Naive thymus-derived CD4-positive, alpha-beta T cell (primary cell): ENCODE results near the gene NFIC. TPM values are rescaled to one million over a fixed set of nuclear protein-coding genes. Genes with fewer than 3 reads are reported as not detected.
"Not testable (repeated sequence)": the region's sequence is repeated elsewhere in the genome, so short reads cannot be mapped to it uniquely, and the experiment has no call there.

Source experiments
- ATAC-seq: fragments of 150-1000 bp; cut with Tn5 transposase; 2 replicates; pipeline ENCODE4 v1.10.0; 2021; ENCODE audit warnings: mild to moderate bottlenecking, moderate library complexity
- CTCF ChIA-PET: fragments of 350-600 bp; sonication (Branson Sonifier 250); formaldehyde crosslinking; loops from one replicate; lab custom pipeline; 2021; ENCODE audit warnings: antibody characterized with exemption; lab: Charles Lee
- POLR2A ChIA-PET: fragments of 350-600 bp; sonication (Branson Sonifier 250); formaldehyde crosslinking; loops from one replicate; lab custom pipeline; 2021; ENCODE audit warnings: antibody characterized with exemption, inconsistent platforms; lab: Charles Lee
- DNase-seq, 9 donors: peaks; one replicate each; pipeline versions ENCODE4 v3.0.0 to v3.0.0-alpha.2; 2020 to 2022; ENCODE audit warnings: mixed read lengths in 1 of 9
- H3K27ac ChIP-seq: one replicate; pipeline ENCODE4 v1.7.0; 2013; ENCODE audit warnings: mild to moderate bottlenecking, low read depth, low read length, moderate library complexity
- H3K27me3 ChIP-seq, 2 donors: one replicate each; pipeline ENCODE4 v1.7.0; 2013; ENCODE audit warnings: low read length in 2 of 2, mild to moderate bottlenecking in 2 of 2, moderate library complexity in 2 of 2; ENCODE audit not compliant: control insufficient read depth in 2 of 2, insufficient read depth in 2 of 2
- H3K36me3 ChIP-seq, 3 experiments: 1 replicate in 2 of 3; 2 replicates in 1 of 3; pipeline ENCODE4 v1.7.0; 2013; ENCODE audit warnings: low read length in 3 of 3, mild to moderate bottlenecking in 3 of 3, moderate library complexity in 1 of 3; ENCODE audit not compliant: insufficient read depth in 3 of 3, control insufficient read depth in 2 of 3
- H3K4me1 ChIP-seq, 2 donors: one replicate each; pipeline ENCODE4 v1.7.0; 2013; ENCODE audit warnings: low read length in 2 of 2, mild to moderate bottlenecking in 2 of 2, moderate library complexity in 1 of 2; ENCODE audit not compliant: control insufficient read depth in 2 of 2, insufficient read depth in 2 of 2
- H3K4me3 ChIP-seq: 2 replicates; pipeline ENCODE4 v1.7.0; 2013; ENCODE audit warnings: mild to moderate bottlenecking, low read length
- H3K9me3 ChIP-seq, 3 experiments: 1 replicate in 2 of 3; 2 replicates in 1 of 3; pipeline ENCODE4 v1.7.0; 2013; ENCODE audit warnings: low read length in 3 of 3; ENCODE audit not compliant: control insufficient read depth in 2 of 3
- H3K27ac Mint-ChIP-seq, 9 donors: one replicate each; pipeline ENCODE4 v1.8.0; 2020 to 2022; ENCODE audit warnings: mixed read lengths in 9 of 9, mild to moderate bottlenecking in 8 of 9, moderate library complexity in 5 of 9, inconsistent platforms in 2 of 9
- H3K27me3 Mint-ChIP-seq, 5 donors: one replicate each; pipeline ENCODE4 v1.8.0; 2021 to 2022; ENCODE audit warnings: mixed read lengths in 5 of 5, mild to moderate bottlenecking in 1 of 5
- H3K36me3 Mint-ChIP-seq, 5 donors: one replicate each; pipeline ENCODE4 v1.8.0; 2020 to 2022; ENCODE audit warnings: mixed read lengths in 5 of 5, mild to moderate bottlenecking in 3 of 5, inconsistent platforms in 1 of 5
- H3K4me1 Mint-ChIP-seq, 7 donors: one replicate each; pipeline ENCODE4 v1.8.0; 2020 to 2022; ENCODE audit warnings: mixed read lengths in 7 of 7, mild to moderate bottlenecking in 3 of 7, inconsistent platforms in 1 of 7
- H3K4me3 Mint-ChIP-seq, 10 donors: one replicate each; pipeline ENCODE4 v1.8.0; 2020 to 2022; ENCODE audit warnings: mild to moderate bottlenecking in 10 of 10, mixed read lengths in 10 of 10, moderate library complexity in 6 of 10, inconsistent platforms in 2 of 10
- H3K9me3 Mint-ChIP-seq, 11 donors: one replicate each; pipeline ENCODE4 v1.8.0; 2020 to 2022; ENCODE audit warnings: mixed read lengths in 11 of 11, mild to moderate bottlenecking in 4 of 11, inconsistent platforms in 1 of 11, moderate library complexity in 1 of 11
- intact Hi-C, 2 donors: fragments of 100-400 bp; cut with micrococcal nuclease; formaldehyde crosslinking; loops; one replicate each; pipeline ENCODE4 v1.15.1; 2023
- polyA plus RNA-seq, 2 donors: library from polyadenylated mRNA; unstranded; fragments of 300-500 nt; fragmentation: Illumina TruSeq; gene quantifications; one replicate each; pipeline ENCODE4 v1.2.3, GENCODE V29; 2021
- total RNA-seq, 6 experiments: library from RNA in 5 of 6; stranded (reverse) in 5 of 6; gene quantifications; 1 replicate in 5 of 6; 2 replicates in 1 of 6; pipeline ENCODE4 v1.2.3 and lab custom pipeline; 2021 to 2026

The NFIC gene
- total and polyA plus RNA-seq, 7 experiments from 2014 or later = 12.2 to 35.2 (median 31.1) TPM

DNA sequence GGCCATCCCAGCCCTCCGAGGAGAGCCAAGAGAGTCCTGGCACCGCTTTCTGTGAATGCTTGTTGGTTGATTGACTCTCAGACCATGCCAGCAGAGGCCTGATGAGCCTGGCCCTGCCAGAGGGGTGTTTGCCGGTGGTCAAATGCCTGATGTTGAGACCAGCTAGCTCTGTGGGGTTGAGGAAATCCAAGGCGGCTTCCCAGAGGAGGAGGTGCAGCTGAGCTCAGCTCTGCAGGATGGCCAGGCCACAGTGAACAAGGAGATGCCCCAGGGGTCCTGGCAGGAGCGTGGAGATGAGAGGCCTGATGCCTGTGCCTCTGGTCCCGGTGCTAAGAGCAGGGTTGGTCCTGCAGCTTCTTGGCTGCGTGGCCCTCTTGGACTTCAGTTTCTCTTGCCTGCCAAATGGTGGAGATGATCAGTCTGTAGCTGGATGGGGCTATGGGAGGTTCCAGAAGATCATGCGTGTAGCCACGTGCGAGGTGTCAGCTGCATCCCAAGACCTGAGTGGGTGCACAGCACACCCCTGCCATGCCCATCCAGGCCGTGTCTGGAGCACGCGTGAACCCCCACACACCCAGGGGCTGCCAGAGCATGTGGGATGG, 16.8 kb downstream of the NFIC start:
- DNase-seq (no peak), ATAC-seq (no peak)
- H3K27ac Mint-ChIP-seq = peak overlapping the region in 3 of 9 donors; percentile 8 to 54 (median 51)
- no peak overlapping the region for H3K4me3 Mint-ChIP-seq
- intact Hi-C loops = no loop called here
- Histone ChIP-seq H3K9me3 (no peaks in the 10 kb centered on the region), H3K27ac (no peak overlapping the region), H3K27me3 (no peaks in the 10 kb centered on the region), H3K4me1 (no peaks in the 10 kb centered on the region), H3K36me3 (peaks cover 0 to 22% (median 0%) of the 10 kb centered on the region in 3 experiments), H3K4me3 (no peak overlapping the region)
- peaks cover 0 to 12% (median 6%) of the 10 kb centered on the region in 5 donors for H3K36me3 Mint-ChIP-seq
- no peaks in the 10 kb centered on the region for H3K27me3 Mint-ChIP-seq
- no peaks in the 10 kb centered on the region for H3K9me3 Mint-ChIP-seq
- ChIA-PET CTCF (interaction anchor here (0.7 to 0.8 kb wide), 2 partner anchors 100 to 102 kb away, joined by 3 to 4 read pairs; partner anchors contain the start of gene SMIM44), POLR2A (no interaction called here)
- peaks cover 4 to 23% (median 12%) of the 10 kb centered on the region in 7 donors for H3K4me1 Mint-ChIP-seq

DNA sequence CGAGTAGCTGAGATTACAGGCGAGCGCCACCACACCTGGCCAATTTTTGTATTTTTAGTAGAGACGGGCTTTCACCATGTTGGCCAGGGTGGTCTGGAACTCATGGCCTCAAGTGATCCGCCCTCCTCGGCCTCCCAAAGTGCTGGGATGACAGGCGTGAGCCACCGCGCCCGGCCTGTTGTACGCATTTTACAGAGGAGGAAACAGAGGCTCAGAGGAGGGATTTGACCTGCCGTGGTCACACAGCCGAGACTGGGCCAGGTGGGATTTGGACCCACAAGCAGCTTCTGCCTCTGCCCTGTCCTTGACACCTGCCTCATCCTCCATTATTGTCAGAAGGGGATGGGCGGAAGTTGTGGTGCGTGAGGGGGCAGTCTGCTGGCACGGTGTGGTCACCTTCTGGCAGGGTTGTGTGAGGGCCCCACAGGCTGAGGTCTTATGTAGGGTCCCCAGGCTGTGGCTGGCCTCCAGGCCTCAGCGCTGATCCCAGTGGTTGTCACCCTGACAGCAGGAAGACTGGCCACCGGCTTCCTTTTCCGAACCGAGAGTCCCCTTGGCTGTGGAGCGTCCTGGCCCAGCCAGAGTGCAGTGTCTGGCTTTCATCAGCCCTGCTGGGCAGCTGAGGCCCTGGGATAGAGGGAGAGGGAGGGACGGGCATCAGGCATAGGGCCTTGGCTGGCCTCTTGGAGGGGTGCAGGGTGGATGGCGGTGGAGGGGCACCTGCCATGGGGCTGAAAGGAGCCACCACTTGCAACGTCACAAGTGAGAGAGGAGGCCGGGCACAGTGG, 20.3 kb downstream of the NFIC start:
- no peaks in the 10 kb centered on the region for H3K4me1 ChIP-seq
- H3K4me3 ChIP-seq = no peak overlapping the region
- intact Hi-C loops = no loop called here
- no peak overlapping the region for H3K27ac ChIP-seq
- Mint-ChIP-seq H3K27me3 (no peaks in the 10 kb centered on the region), H3K9me3 (no peaks in the 10 kb centered on the region), H3K4me1 (peaks cover 6 to 22% (median 14%) of the 10 kb centered on the region in 7 donors), H3K27ac (no peak overlapping the region), H3K4me3 (no peak overlapping the region), H3K36me3 (peaks cover 0 to 15% (median 6%) of the 10 kb centered on the region in 5 donors)
- no peaks in the 10 kb centered on the region for H3K27me3 ChIP-seq
- ChIA-PET CTCF (interaction anchor here (0.5 to 1.6 kb wide), 2 partner anchors 42 to 64 kb away, joined by 3 to 6 read pairs; no protein-coding TSS in a partner anchor), POLR2A (no interaction called here)
- DNase-seq (no peak), ATAC-seq (no peak)
- no peaks in the 10 kb centered on the region for H3K9me3 ChIP-seq
- H3K36me3 ChIP-seq = peaks cover 0 to 22% (median 0%) of the 10 kb centered on the region in 3 experiments

DNA sequence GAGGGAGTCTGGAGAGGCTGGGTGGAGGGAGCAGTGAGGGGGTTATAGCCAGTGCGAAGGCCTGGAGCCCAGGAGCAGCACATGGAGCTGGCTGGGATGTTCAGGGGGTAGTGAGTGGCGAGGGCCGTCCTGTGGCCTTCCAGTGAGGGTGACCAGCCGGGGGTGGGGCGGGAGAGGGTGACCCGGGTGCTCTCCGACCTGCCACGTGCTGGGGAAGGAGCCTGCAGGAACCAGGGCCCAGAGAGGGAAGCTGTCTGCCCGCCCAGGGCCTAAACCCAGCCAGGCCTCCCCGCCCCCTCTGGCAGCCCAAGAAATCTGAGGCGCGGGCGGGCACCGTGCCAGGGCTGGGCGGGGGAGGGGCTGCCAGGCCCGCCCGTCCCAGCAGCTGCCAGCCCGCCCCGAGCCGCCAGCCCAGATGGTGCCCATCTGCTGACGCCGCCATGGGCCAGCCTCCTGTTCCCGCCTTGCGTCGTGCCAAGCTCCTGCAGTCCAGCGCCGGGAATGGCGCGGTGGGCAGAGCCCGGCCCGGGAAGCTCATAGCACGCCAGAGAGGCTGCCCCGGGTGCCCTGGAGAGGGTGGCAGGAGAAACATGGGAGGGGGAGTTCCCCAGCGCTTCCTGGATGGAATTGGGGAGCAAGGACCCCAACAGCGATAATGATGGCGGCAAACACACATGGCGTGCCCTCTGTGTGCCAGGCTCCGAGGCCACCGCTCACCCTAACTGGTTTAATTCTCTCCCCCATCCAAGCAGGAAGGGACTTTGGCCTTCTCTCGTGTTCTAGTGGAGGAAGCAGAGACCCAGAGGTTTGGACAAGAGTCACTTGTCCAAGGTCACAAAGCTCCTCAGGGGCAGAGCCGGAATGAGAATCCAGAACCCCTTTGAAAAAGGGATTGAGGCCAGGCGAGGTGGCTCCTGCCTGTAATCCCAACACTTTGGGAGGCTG, 21.5 kb downstream of the NFIC start:
- peaks cover 0 to 4% (median 0%) of the 10 kb centered on the region in 5 donors for H3K36me3 Mint-ChIP-seq
- no peak overlapping the region for H3K27ac Mint-ChIP-seq
- no peaks in the 10 kb centered on the region for H3K27me3 Mint-ChIP-seq
- peaks cover 2 to 14% (median 4%) of the 10 kb centered on the region in 7 donors for H3K4me1 Mint-ChIP-seq
- POLR2A ChIA-PET = no interaction called here
- CTCF ChIA-PET = interaction anchor here (0.5 to 0.7 kb wide), 3 partner anchors 63 to 262 kb away, joined by 4 to 6 read pairs (median 6); no protein-coding TSS in a partner anchor
- H3K4me3 Mint-ChIP-seq = no peak overlapping the region
- H3K9me3 Mint-ChIP-seq = no peaks in the 10 kb centered on the region
- no peak for ATAC-seq
- Histone ChIP-seq H3K9me3 (no peaks in the 10 kb centered on the region), H3K27ac (no peak overlapping the region), H3K4me3 (no peak overlapping the region), H3K4me1 (no peaks in the 10 kb centered on the region), H3K27me3 (no peaks in the 10 kb centered on the region), H3K36me3 (peaks cover 0 to 9% (median 0%) of the 10 kb centered on the region in 3 experiments)
- no peak for DNase-seq
- intact Hi-C loops = no loop called here

DNA sequence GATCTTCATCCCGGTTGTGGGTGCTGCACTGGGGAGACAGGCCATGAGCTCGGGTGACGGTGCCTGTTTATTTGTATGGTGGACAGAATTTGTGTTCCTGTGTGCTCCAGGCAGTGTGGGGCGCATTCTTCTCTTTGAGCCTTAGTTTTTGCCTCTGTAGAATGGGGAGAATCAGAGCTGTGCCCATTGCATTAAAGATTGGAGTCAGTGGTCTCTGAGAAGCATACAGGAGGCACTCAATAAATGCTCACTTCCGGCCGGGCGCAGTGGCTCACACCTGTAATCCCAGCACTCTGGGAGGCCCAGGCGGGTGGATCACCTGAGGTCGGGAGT, 23.0 kb downstream of the NFIC start:
- Histone ChIP-seq H3K27me3 (no peaks in the 10 kb centered on the region), H3K27ac (no peak overlapping the region), H3K9me3 (no peaks in the 10 kb centered on the region), H3K36me3 (no peaks in the 10 kb centered on the region), H3K4me1 (no peaks in the 10 kb centered on the region), H3K4me3 (no peak overlapping the region)
- intact Hi-C loops = no loop called here
- Mint-ChIP-seq H3K4me3 (no peak overlapping the region), H3K4me1 (peaks cover 0 to 9% (median 2%) of the 10 kb centered on the region in 7 donors), H3K9me3 (no peaks in the 10 kb centered on the region), H3K36me3 (peaks cover 0 to 9% (median 0%) of the 10 kb centered on the region in 5 donors), H3K27me3 (no peaks in the 10 kb centered on the region), H3K27ac (no peak overlapping the region)
- ATAC-seq (no peak), DNase-seq (no peak)
- POLR2A ChIA-PET = interaction anchor here (0.6 kb wide), 1 partner anchor 47 kb away, joined by 3 read pairs; no protein-coding TSS in a partner anchor
- CTCF ChIA-PET = no interaction called here

DNA sequence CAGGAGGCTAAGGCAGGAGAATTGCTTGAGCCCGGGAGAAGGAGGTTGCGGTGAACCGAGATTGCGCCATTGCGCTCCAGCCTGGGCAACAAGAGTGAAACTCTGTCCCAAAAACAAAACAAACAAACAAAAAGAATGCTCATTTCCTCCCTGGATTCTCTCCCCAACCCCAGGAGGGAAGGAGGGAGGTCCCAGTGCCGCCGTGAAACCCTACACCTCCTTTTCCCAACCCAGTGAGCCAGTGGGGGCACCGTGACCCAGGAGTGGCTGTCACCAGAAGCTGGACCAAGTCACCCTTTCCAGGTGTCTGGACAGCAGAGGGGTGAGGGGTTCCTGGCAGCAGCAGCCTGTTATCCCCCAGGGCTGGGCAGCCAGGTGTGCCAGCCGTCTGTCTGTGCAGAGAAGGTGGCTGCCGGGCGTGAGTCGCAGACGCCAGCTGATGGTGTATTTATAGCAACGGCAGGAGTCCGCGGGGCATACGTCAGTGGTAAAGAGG, 23.5 kb downstream of the NFIC start:
- CTCF ChIA-PET = no interaction called here
- no peak for DNase-seq
- Mint-ChIP-seq H3K4me3 (no peak overlapping the region), H3K27ac (no peak overlapping the region), H3K36me3 (peaks cover 0 to 9% (median 0%) of the 10 kb centered on the region in 5 donors), H3K9me3 (no peaks in the 10 kb centered on the region), H3K4me1 (peaks cover 0 to 7% (median 2%) of the 10 kb centered on the region in 7 donors), H3K27me3 (no peaks in the 10 kb centered on the region)
- H3K9me3 ChIP-seq = no peaks in the 10 kb centered on the region
- H3K27ac ChIP-seq = no peak overlapping the region
- POLR2A ChIA-PET = interaction anchor here (0.6 kb wide), 1 partner anchor 48 kb away, joined by 3 read pairs; no protein-coding TSS in a partner anchor
- no peaks in the 10 kb centered on the region for H3K27me3 ChIP-seq
- no peaks in the 10 kb centered on the region for H3K4me1 ChIP-seq
- ATAC-seq = no peak
- no peak overlapping the region for H3K4me3 ChIP-seq
- intact Hi-C loops = no loop called here
- peaks cover 0 to 3% (median 0%) of the 10 kb centered on the region in 3 experiments for H3K36me3 ChIP-seq

DNA sequence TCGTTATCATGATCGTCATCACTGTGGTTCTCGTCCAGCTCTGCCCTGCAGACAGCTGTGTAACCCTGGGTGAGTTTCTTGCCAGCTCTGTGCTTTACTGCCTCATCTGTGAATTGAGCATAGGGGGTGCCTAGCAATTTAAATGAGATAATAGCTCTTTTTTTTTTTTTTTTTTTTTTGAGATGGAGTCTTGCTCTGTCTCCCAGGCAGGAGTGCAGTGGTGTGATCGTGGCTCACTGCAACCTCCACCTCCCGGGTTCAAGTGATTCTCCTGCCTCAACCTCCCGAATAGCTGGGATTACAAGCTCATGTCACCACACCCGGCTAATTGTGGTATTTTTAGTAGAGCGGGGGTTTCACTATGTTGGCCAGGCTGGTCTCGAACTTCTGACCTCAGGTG, 25.5 kb downstream of the NFIC start:
- CTCF ChIA-PET, H3K27ac ChIP-seq, H3K4me3 Mint-ChIP-seq, H3K27me3 ChIP-seq, H3K9me3 ChIP-seq, H3K9me3 Mint-ChIP-seq, DNase-seq, H3K4me1 ChIP-seq, H3K36me3 Mint-ChIP-seq, H3K4me3 ChIP-seq, H3K27me3 Mint-ChIP-seq, H3K4me1 Mint-ChIP-seq, H3K36me3 ChIP-seq, ATAC-seq, H3K27ac Mint-ChIP-seq, POLR2A ChIA-PET, intact Hi-C loops: not testable (repeated sequence)
